IMR-90 (cell line): ENCODE data around the gene LRRC70. TPM values are rescaled to one million over a fixed set of nuclear protein-coding genes. Genes with fewer than 3 reads are reported as not detected.

ENCODE experiments used
- ATAC-seq: fragments of 200-7000 bp; cut with Tn5 transposase; 2 replicates; pipeline ENCODE4 v1.9.1; 2020; ENCODE audit warnings: low read depth, mild to moderate bottlenecking, moderate library complexity
- BruUV-seq: library from RNA; stranded (reverse); fragments of 400-500 nt; replicated peaks from 2 replicates; lab custom pipeline; 2021; lab: Mats Ljungman, UMichigan
- CTCF ChIA-PET: fragments of 300-600 bp; formaldehyde crosslinking; extraction: SDS; loops from one replicate; lab custom pipeline; 2021; ENCODE audit warnings: antibody characterized with exemption; lab: Yijun Ruan, JAX
- POLR2A ChIA-PET: fragments of 300-600 bp; sonication (Branson Sonifier 250); formaldehyde crosslinking; loops from one replicate; lab custom pipeline; 2022; ENCODE audit warnings: antibody characterized with exemption; ENCODE audit not compliant: unreplicated experiment; lab: Charles Lee
- DNase-seq: peaks from one replicate; pipeline ENCODE4 v3.0.0; 2013
- H2AFZ ChIP-seq: replicated peaks from 2 replicates; pipeline ENCODE3; 2013; ENCODE audit warnings: low read length, mild to moderate bottlenecking; ENCODE audit not compliant: poor library complexity
- H2AK5ac ChIP-seq: 2 replicates; pipeline ENCODE4 v1.6.1; 2013; ENCODE audit warnings: low read depth, low read length, inconsistent platforms
- H2AK9ac ChIP-seq: replicated peaks from 2 replicates; pipeline ENCODE3; 2013; ENCODE audit warnings: mild to moderate bottlenecking, low read depth, low read length, moderate library complexity; ENCODE audit not compliant: poor library complexity
- H2BK120ac ChIP-seq: 2 replicates; pipeline ENCODE4 v1.6.1; 2013; ENCODE audit warnings: low read depth, low read length, inconsistent platforms
- H2BK15ac ChIP-seq: 3 replicates; pipeline ENCODE4 v1.6.1; 2013; ENCODE audit warnings: low read depth, low read length, inconsistent platforms
- H2BK20ac ChIP-seq: 2 replicates; pipeline ENCODE4 v1.6.1; 2013; ENCODE audit warnings: low read depth, mild to moderate bottlenecking, inconsistent platforms, low read length, moderate library complexity
- H2BK5ac ChIP-seq: 2 replicates; pipeline ENCODE4 v1.6.1; 2013; ENCODE audit warnings: mild to moderate bottlenecking, low read depth, low read length, inconsistent platforms; ENCODE audit not compliant: poor library complexity, severe bottlenecking
- H3K14ac ChIP-seq: replicated peaks from 2 replicates; pipeline ENCODE4 v1.6.1; 2013; ENCODE audit warnings: low read depth, low read length, inconsistent platforms
- H3K18ac ChIP-seq: 2 replicates; pipeline ENCODE4 v1.6.1; 2013; ENCODE audit warnings: low read depth, low read length, control low read depth
- H3K23ac ChIP-seq: 2 replicates; pipeline ENCODE4 v1.6.1; 2013; ENCODE audit warnings: low read depth, low read length, inconsistent platforms
- H3K27ac ChIP-seq: 2 replicates; pipeline ENCODE4 v1.5.1; 2013; ENCODE audit warnings: mild to moderate bottlenecking, control low read depth, low read length; ENCODE audit not compliant: insufficient read depth
- H3K27me3 ChIP-seq: 2 replicates; pipeline ENCODE4 v1.6.1; 2013; ENCODE audit warnings: low read length; ENCODE audit not compliant: control insufficient read depth, insufficient read depth
- H3K36me3 ChIP-seq: 2 replicates; pipeline ENCODE4 v1.6.1; 2013; ENCODE audit warnings: low read length, mixed read lengths; ENCODE audit not compliant: control insufficient read depth, insufficient read depth
- H3K4ac ChIP-seq: 2 replicates; pipeline ENCODE4 v1.6.1; 2013; ENCODE audit warnings: low read depth, low read length, inconsistent platforms
- H3K4me1 ChIP-seq: 2 replicates; pipeline ENCODE4 v1.6.1; 2013; ENCODE audit warnings: low read length, mixed read lengths; ENCODE audit not compliant: control insufficient read depth, insufficient read depth
- H3K4me2 ChIP-seq: 2 replicates; pipeline ENCODE4 v1.6.1; 2013; ENCODE audit warnings: low read depth, mild to moderate bottlenecking, control low read depth, low read length, moderate library complexity
- H3K4me3 ChIP-seq: 2 replicates; pipeline ENCODE4 v1.5.1; 2013; ENCODE audit warnings: low read depth, mild to moderate bottlenecking, control low read depth, low read length, moderate library complexity; ENCODE audit not compliant: insufficient read depth
- H3K56ac ChIP-seq: 2 replicates; pipeline ENCODE4 v1.6.1; 2013; ENCODE audit warnings: low read length, inconsistent platforms; ENCODE audit not compliant: insufficient read depth; ENCODE audit errors: extremely low read depth
- H3K79me1 ChIP-seq, 2 experiments: 2 replicates each; pipeline ENCODE4 v1.6.1; 2013; ENCODE audit warnings: low read length in 2 of 2, inconsistent platforms in 1 of 2, low read depth in 1 of 2
- H3K9ac ChIP-seq: 2 replicates; pipeline ENCODE4 v1.6.1; 2013; ENCODE audit warnings: low read depth, low read length, control low read depth
- H3K9me1 ChIP-seq: 2 replicates; pipeline ENCODE4 v1.6.1; 2013; ENCODE audit warnings: low read length, inconsistent platforms; ENCODE audit not compliant: insufficient read depth
- H3K9me3 ChIP-seq: 2 replicates; pipeline ENCODE4 v1.6.1; 2013; ENCODE audit warnings: low read length; ENCODE audit not compliant: control insufficient read depth, insufficient read depth
- H4K20me1 ChIP-seq: 2 replicates; pipeline ENCODE4 v1.6.1; 2013; ENCODE audit warnings: low read length, inconsistent platforms; ENCODE audit not compliant: insufficient read depth
- H4K5ac ChIP-seq: 2 replicates; pipeline ENCODE4 v1.6.1; 2013; ENCODE audit warnings: mild to moderate bottlenecking, low read depth, low read length, control low read depth
- H4K8ac ChIP-seq, 2 experiments: 2 replicates each; pipeline ENCODE4 v1.6.1; 2013; ENCODE audit warnings: low read depth in 2 of 2, low read length in 2 of 2, control low read depth in 1 of 2, inconsistent platforms in 1 of 2
- H4K91ac ChIP-seq: 2 replicates; pipeline ENCODE4 v1.6.1; 2013; ENCODE audit warnings: low read depth, low read length, inconsistent platforms; ENCODE audit not compliant: insufficient read depth
- CEBPB ChIP-seq: IDR thresholded peaks from 2 replicates; pipeline ENCODE4 v1.6.1; 2012; ENCODE audit warnings: low read depth, low read length, improper control_type of control experiment
- CHD1 ChIP-seq: IDR thresholded peaks from 2 replicates; pipeline ENCODE4 v1.6.1; 2012; ENCODE audit warnings: low read depth, low read length, improper control_type of control experiment
- ELK1 ChIP-seq: fragments of 150-350 bp; IDR thresholded peaks from 2 replicates; pipeline ENCODE4 v1.6.1; 2016; ENCODE audit warnings: low read depth, mild to moderate bottlenecking, low read length, moderate library complexity, borderline replicate concordance
- FOS ChIP-seq: fragments of 150-350 bp; IDR thresholded peaks from 2 replicates; pipeline ENCODE4 v1.6.1; 2016; ENCODE audit warnings: low read depth, low read length
- MAZ ChIP-seq: IDR thresholded peaks from 2 replicates; pipeline ENCODE4 v1.6.1; 2012; ENCODE audit warnings: low read depth, mild to moderate bottlenecking, low read length, improper control_type of control experiment, moderate library complexity, borderline replicate concordance
- NFE2L2 ChIP-seq: fragments of 150-350 bp; IDR thresholded peaks from 2 replicates; pipeline ENCODE4 v1.6.1; 2016; ENCODE audit warnings: low read depth, mild to moderate bottlenecking, low read length
- POLR2A ChIP-seq: IDR thresholded peaks from 2 replicates; pipeline ENCODE4 v1.6.1; 2012; ENCODE audit warnings: mild to moderate bottlenecking, low read depth, low read length
- RAD21 ChIP-seq: IDR thresholded peaks from 2 replicates; pipeline ENCODE4 v1.6.1; 2012; ENCODE audit warnings: low read length, improper control_type of control experiment
- RCOR1 ChIP-seq: IDR thresholded peaks from 2 replicates; pipeline ENCODE4 v1.6.1; 2012; ENCODE audit warnings: mild to moderate bottlenecking, low read length, improper control_type of control experiment; ENCODE audit not compliant: insufficient replicate concordance
- RFX5 ChIP-seq: IDR thresholded peaks from 2 replicates; pipeline ENCODE4 v1.8.0; 2012; ENCODE audit warnings: low read depth, mild to moderate bottlenecking, low read length, moderate library complexity
- WGBS, 2 experiments: methylation state at CpG; one replicate each; pipeline versions ENCODE4 v1.1.5 to v1.1.7; 2013; ENCODE audit warnings: missing lambda C conversion rate in 2 of 2; ENCODE audit not compliant: insufficient read length in 1 of 2; ENCODE audit errors: extremely low coverage in 2 of 2; 5-methylcytosine and 5-hydroxymethylcytosine counted together
- dilution Hi-C: fragments of 300-500 bp; cut with HindIII; formaldehyde crosslinking; loops from one replicate; pipeline ENCODE4 v1.14.3; 2018; ENCODE audit warnings: low sequenced_read_pairs; ENCODE audit not compliant: unreplicated experiment
- in situ Hi-C: fragments of 300-500 bp; cut with MboI; formaldehyde crosslinking; loops from 3 replicates; pipeline ENCODE4 v1.14.3; 2019; ENCODE audit warnings: low sequenced_read_pairs, inconsistent platforms, mixed read lengths
- intact Hi-C: fragments of 100-400 bp; cut with micrococcal nuclease; formaldehyde crosslinking; loops from 2 replicates; pipeline ENCODE4 v1.10.0; 2022
- polyA plus RNA-seq, 3 experiments: library from polyadenylated mRNA; depleted of rRNA; stranded (reverse); fragments of >200 nt; gene quantifications; 2 replicates each; pipeline ENCODE4 v1.2.3, GENCODE V29; 2012; ENCODE audit warnings: low replicate concordance in 1 of 3
- total RNA-seq: library from RNA; depleted of rRNA; stranded (reverse); fragments of >200 nt; gene quantifications from 2 replicates; pipeline ENCODE4 v1.2.3, GENCODE V29; 2012

LRRC70 gene
- total and polyA plus RNA-seq, 2 of the 4 experiments (the other 2 are of a cell fraction): 0.19 to 0.36 TPM

GRCh38 chr5:62588668-62589067 is 10.0 kb downstream of the LRRC70 start:
- Histone ChIP-seq H3K9ac (no peak overlapping the region), H3K27ac (no peak overlapping the region), H3K4me3 (no peak overlapping the region), H4K5ac (no peak overlapping the region), H3K4ac (no peak overlapping the region), H3K4me2 (no peak overlapping the region), H3K14ac (no peak overlapping the region), H3K18ac (no peak overlapping the region), H2BK20ac (no peak overlapping the region), H3K36me3 (no peaks in the 10 kb centered on the region), H4K20me1 (no peaks in the 10 kb centered on the region), H3K9me3 (no peaks in the 10 kb centered on the region), H2BK5ac (no peak overlapping the region), H3K79me1 (no peaks in the 10 kb centered on the region; a peak in 1 of 4 replicates), H2BK15ac (no peak overlapping the region), H2BK120ac (no peak overlapping the region), H3K23ac (no peak overlapping the region), H2AK5ac (no peak overlapping the region), H3K56ac (no peak overlapping the region), H3K9me1 (peaks cover 5% of the 10 kb centered on the region; the same call in 1 of the 2 replicates), H3K4me1 (peaks cover 2% of the 10 kb centered on the region; the same call in 1 of the 2 replicates), H4K8ac (no peak overlapping the region), H2AFZ (no peak overlapping the region), H4K91ac (no peak overlapping the region), H2AK9ac (no peak overlapping the region), H3K27me3 (no peaks in the 10 kb centered on the region)
- in situ Hi-C loops: no loop called here
- intact Hi-C loops: no loop called here
- no peak for TF ChIP-seq RCOR1
- TF ChIP-seq POLR2A: no peak
- no peak for TF ChIP-seq ELK1
- no peak for TF ChIP-seq RAD21
- no peak for TF ChIP-seq FOS
- TF ChIP-seq CHD1: no peak
- TF ChIP-seq RFX5: no peak
- no peak for TF ChIP-seq MAZ
- TF ChIP-seq NFE2L2: no peak
- TF ChIP-seq CEBPB: no peak
- ChIA-PET CTCF (no interaction called here), POLR2A (no interaction called here)
- DNase-seq (no peak), ATAC-seq (no peak)
- dilution Hi-C loops: no loop called here
- WGBS, 2 experiments: 80% methylated on average over 1 of the region's 4 CpGs; no CpG with 5 or more reads in 1 of the 2 experiments
- no TSS peak for BruUV-seq
